ENCODE results near the gene NMNAT2. TPM values are rescaled to one million over a fixed set of nuclear protein-coding genes. Genes with fewer than 3 reads are reported as not detected.

The NMNAT2 gene
- total RNA-seq, 3 donors from 2014 or later = 0.29 to 2.4 (median 1.6) TPM

- Histone ChIP-seq H3K36me3 (no peaks in the 10 kb centered on the region), H3K27ac (no peak overlapping the region), H3K4me1 (no peaks in the 10 kb centered on the region), H3K4me3 (no peak overlapping the region), H3K27me3 (no peaks in the 10 kb centered on the region), H3K9me3 (no peaks in the 10 kb centered on the region)
- intact Hi-C loops (cut with DNase I; ENCODE audit: low total_unique reads) = no loop called here
- TF ChIP-seq, protein P1, sequence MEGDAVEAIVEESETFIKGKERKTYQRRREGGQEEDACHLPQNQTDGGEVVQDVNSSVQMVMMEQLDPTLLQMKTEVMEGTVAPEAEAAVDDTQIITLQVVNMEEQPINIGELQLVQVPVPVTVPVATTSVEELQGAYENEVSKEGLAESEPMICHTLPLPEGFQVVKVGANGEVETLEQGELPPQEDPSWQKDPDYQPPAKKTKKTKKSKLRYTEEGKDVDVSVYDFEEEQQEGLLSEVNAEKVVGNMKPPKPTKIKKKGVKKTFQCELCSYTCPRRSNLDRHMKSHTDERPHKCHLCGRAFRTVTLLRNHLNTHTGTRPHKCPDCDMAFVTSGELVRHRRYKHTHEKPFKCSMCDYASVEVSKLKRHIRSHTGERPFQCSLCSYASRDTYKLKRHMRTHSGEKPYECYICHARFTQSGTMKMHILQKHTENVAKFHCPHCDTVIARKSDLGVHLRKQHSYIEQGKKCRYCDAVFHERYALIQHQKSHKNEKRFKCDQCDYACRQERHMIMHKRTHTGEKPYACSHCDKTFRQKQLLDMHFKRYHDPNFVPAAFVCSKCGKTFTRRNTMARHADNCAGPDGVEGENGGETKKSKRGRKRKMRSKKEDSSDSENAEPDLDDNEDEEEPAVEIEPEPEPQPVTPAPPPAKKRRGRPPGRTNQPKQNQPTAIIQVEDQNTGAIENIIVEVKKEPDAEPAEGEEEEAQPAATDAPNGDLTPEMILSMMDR (IDR thresholded peaks at IDR 0.05) = no peak
- TF ChIP-seq POLR2A (IDR thresholded peaks at IDR 0.05) (no peak), POLR2AphosphoS5 (IDR thresholded peaks at IDR 0.05) (no peak)
- DNase-seq (ENCODE audit: low spot score in 2 of 2) = no peak
These were observed 54.2 kb downstream of the NMNAT2 start for GRCh38 chr1:183363972-183364371.

GRCh38 chr1:183361081-183361480 is 57.1 kb downstream of the NMNAT2 start:
- H3K4me1 ChIP-seq = no peaks in the 10 kb centered on the region
- H3K36me3 ChIP-seq = no peaks in the 10 kb centered on the region
- TF ChIP-seq POLR2A (IDR thresholded peaks at IDR 0.05) (no peak), POLR2AphosphoS5 (IDR thresholded peaks at IDR 0.05) (no peak)
- TF ChIP-seq, protein P1 (IDR thresholded peaks at IDR 0.05) = no peak
- no peak overlapping the region for H3K27ac ChIP-seq
- no peak overlapping the region for H3K4me3 ChIP-seq
- DNase-seq (ENCODE audit: low spot score in 2 of 2) = no peak
- no peaks in the 10 kb centered on the region for H3K9me3 ChIP-seq
- intact Hi-C loops (cut with DNase I; ENCODE audit: low total_unique reads) = no loop called here
- H3K27me3 ChIP-seq = no peaks in the 10 kb centered on the region

DNA sequence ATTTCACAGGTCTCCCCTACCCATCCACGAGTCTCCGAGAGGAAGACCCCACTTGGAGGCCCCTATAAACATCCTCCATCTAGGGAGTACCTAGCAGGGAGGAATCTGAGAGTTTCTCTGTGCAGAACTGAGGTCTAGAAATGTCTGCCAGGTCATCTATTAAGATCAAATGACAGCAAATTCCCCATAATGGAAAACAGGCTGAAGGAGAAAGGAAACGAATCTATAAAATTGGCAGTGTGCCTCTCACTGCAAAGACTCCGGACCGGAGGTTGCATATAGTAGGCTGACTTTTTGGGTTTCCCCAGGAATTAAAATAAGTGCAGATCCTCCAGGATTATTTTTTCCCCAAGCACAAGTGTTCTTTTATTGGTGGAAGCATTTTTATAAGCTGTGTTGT is 57.7 kb downstream of the NMNAT2 start:
- Histone ChIP-seq H3K4me1 (no peaks in the 10 kb centered on the region), H3K27me3 (no peaks in the 10 kb centered on the region), H3K27ac (no peak overlapping the region), H3K36me3 (no peaks in the 10 kb centered on the region), H3K4me3 (no peak overlapping the region), H3K9me3 (no peaks in the 10 kb centered on the region)
- TF ChIP-seq, protein P1 (IDR thresholded peaks at IDR 0.05) = no peak
- TF ChIP-seq POLR2AphosphoS5 (IDR thresholded peaks at IDR 0.05) (no peak), POLR2A (IDR thresholded peaks at IDR 0.05) (no peak)
- DNase-seq (ENCODE audit: low spot score in 2 of 2) = no peak
- intact Hi-C loops (cut with DNase I; ENCODE audit: low total_unique reads) = no loop called here

GRCh38 chr1:183356534-183357182 is 61.5 kb downstream of the NMNAT2 start:
- Histone ChIP-seq H3K27me3 (no peaks in the 10 kb centered on the region), H3K4me1 (no peaks in the 10 kb centered on the region), H3K27ac (no peak overlapping the region), H3K9me3 (no peaks in the 10 kb centered on the region), H3K4me3 (no peak overlapping the region), H3K36me3 (no peaks in the 10 kb centered on the region)
- no peak for DNase-seq (ENCODE audit: low spot score in 2 of 2)
- intact Hi-C loops (cut with DNase I; ENCODE audit: low total_unique reads) = no loop called here
- TF ChIP-seq POLR2A (IDR thresholded peaks at IDR 0.05) = no peak
- TF ChIP-seq, protein P1 (IDR thresholded peaks at IDR 0.05) = no peak
- no peak for TF ChIP-seq POLR2AphosphoS5 (IDR thresholded peaks at IDR 0.05)

- TF ChIP-seq, protein P1 (IDR thresholded peaks at IDR 0.05) = no peak
- no peak for TF ChIP-seq POLR2AphosphoS5 (IDR thresholded peaks at IDR 0.05)
- no peak for TF ChIP-seq POLR2A (IDR thresholded peaks at IDR 0.05)
- Histone ChIP-seq H3K27me3 (no peaks in the 10 kb centered on the region), H3K4me1 (no peaks in the 10 kb centered on the region), H3K9me3 (no peaks in the 10 kb centered on the region), H3K4me3 (no peak overlapping the region), H3K27ac (no peak overlapping the region), H3K36me3 (no peaks in the 10 kb centered on the region)
- intact Hi-C loops (cut with DNase I; ENCODE audit: low total_unique reads) = no loop called here
- no peak for DNase-seq (ENCODE audit: low spot score in 2 of 2)
These were observed 62.4 kb downstream of the NMNAT2 start for GRCh38 chr1:183355797-183356196.
